Psoas muscle (tissue), 8 donors: ENCODE measurements around the gene PKD1. TPM values are rescaled to one million over a fixed set of nuclear protein-coding genes. Genes with fewer than 3 reads are reported as not detected.

ENCODE experiments used
- ATAC-seq, 4 donors: fragments of 200-7000 bp; cut with Tn5 transposase; one replicate each; pipeline ENCODE4 v1.9.1; 2020; ENCODE audit warnings: moderate library complexity in 3 of 4, mild to moderate bottlenecking in 2 of 4
- DNase-seq, 2 donors: peaks; one replicate each; pipeline ENCODE4 v3.0.0-alpha.2; 2020
- H3K27ac ChIP-seq: fragments of 200-600 bp; one replicate; pipeline ENCODE4 v1.8.0; 2022
- H3K27me3 ChIP-seq, 3 donors: fragments of 200-600 bp in 1 of 3; one replicate each; pipeline versions ENCODE4 v1.6.1 to v1.8.0; 2013 to 2022; ENCODE audit warnings: low read length in 2 of 3, mild to moderate bottlenecking in 2 of 3, moderate library complexity in 1 of 3; ENCODE audit not compliant: insufficient read depth in 3 of 3
- H3K36me3 ChIP-seq, 2 donors: fragments of 200-600 bp in 1 of 2; one replicate each; pipeline versions ENCODE4 v1.6.1 to v1.8.0; 2013 to 2022; ENCODE audit warnings: low read depth in 1 of 2, mild to moderate bottlenecking in 1 of 2, moderate library complexity in 1 of 2; ENCODE audit not compliant: insufficient read depth in 1 of 2
- H3K4me1 ChIP-seq: fragments of 200-600 bp; one replicate; pipeline ENCODE4 v1.8.0; 2022
- H3K4me3 ChIP-seq: fragments of 200-600 bp; one replicate; pipeline ENCODE4 v1.8.0; 2022; ENCODE audit warnings: mild to moderate bottlenecking
- H3K9me3 ChIP-seq: fragments of 200-600 bp; one replicate; pipeline ENCODE4 v1.8.0; 2022
- CTCF ChIP-seq: fragments of 200-600 bp; IDR thresholded peaks from one replicate; pipeline ENCODE4 v1.8.0; 2022; ENCODE audit warnings: antibody characterized with exemption
- WGBS, 3 donors: extraction: QIAGEN DNeasy Blood & Tissue Kit; methylation state at CpG; one replicate each; pipeline versions ENCODE4 v1.1.6 to v1.1.7; 2013; 5-methylcytosine and 5-hydroxymethylcytosine counted together
- intact Hi-C, 2 donors: fragments of 100-400 bp; cut with DNase I; formaldehyde crosslinking; loops; one replicate each; pipeline versions ENCODE4 v1.11.0 to v1.14.2; 2022
- polyA plus RNA-seq, 3 donors: library from polyadenylated mRNA; stranded (reverse); fragments of 200-250 nt; gene quantifications; one replicate each; pipeline ENCODE4 v1.2.3, GENCODE V29; 2013
- total RNA-seq, 4 donors: library from RNA; stranded (reverse); fragmentation: NEBNext Ultra II Directional in 2 of 4; extraction: Animal tissue kit (Norgen Biotek cat#: 25700) in 2 of 4; gene quantifications; one replicate each; pipeline versions ENCODE4 v1.2.1 to v1.2.4, GENCODE V29; 2021 to 2023
- donor health status: healthy with polysubstance abuse.
- donor health status: DM: no; HTN: no; CAD: no; lungs with moderate emphysema.
- donor health status: Bipolar disorder and iron deficiency.
- donor health status: healthy.
- donor health status: DM: yes; HTN: yes; CAD: no.
- donor health status: DM: no; HTN: no; CAD: no.
- donor health status: DM: no; HTN: no; CAD: no.
- donor health status: DM: yes; HTN: yes; CAD: no.

Gene PKD1
- total and polyA plus RNA-seq, 7 donors, result 33.9 to 123 (median 74.1) TPM

DNA sequence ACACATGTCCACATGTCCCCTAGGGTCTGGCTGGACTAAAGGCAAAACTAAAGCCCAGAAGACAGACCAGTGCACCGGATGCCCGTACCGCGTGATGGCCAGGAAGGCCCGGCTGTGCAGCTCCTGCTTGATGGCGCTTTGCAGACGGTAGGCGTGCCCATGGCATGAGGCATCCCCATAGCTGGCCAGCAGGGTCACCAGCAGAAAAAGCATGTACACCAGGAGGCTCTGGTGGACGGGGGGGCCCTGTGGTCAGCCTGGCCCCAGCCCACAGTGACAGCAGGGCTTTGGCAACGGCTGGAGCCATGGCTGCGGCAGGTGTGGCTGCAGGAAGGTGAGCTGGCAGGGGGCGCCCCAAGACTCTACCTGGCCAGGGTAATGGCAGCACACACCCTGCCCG, 42.8 kb downstream of the PKD1 start:
- DNase-seq, result no peak
- ATAC-seq, result no peak
- Histone ChIP-seq H3K4me3 (no peak overlapping the region), H3K27me3 (no peaks in the 10 kb centered on the region), H3K9me3 (no peaks in the 10 kb centered on the region), H3K27ac (no peak overlapping the region), H3K36me3 (peaks cover 8 to 93% of the 10 kb centered on the region in 2 donors), H3K4me1 (peaks cover 14% of the 10 kb centered on the region)
- 90 to 95% (median 93%) methylated on average over 13 of the region's 13 CpGs for WGBS, 3 donors
- intact Hi-C loops, result no loop called here
- TF ChIP-seq CTCF, result no peak

DNA sequence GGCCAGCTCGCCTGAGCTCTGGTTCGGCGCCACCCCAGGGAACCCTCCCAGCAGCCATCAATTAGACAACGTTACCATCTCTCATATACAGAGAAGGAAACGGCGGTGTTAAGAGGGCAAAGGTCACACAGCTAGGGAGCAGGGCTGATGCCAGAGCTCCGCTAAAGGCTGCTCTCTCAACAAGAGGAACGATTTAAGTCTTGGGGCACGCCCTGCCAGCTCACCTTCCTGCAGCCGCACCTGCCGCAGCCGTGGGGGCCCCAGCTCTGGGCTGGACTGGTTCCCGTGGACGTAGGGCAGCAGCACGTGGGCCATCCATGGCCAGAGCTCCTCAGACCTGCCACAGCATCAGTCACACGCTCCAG, 43.5 kb downstream of the PKD1 start:
- no peak for TF ChIP-seq CTCF
- 73 to 84% (median 81%) methylated on average over 16 of the region's 16 CpGs for WGBS, 3 donors
- H3K27ac ChIP-seq, result no peak overlapping the region
- intact Hi-C loops, result no loop called here
- no peak for ATAC-seq
- no peaks in the 10 kb centered on the region for H3K27me3 ChIP-seq
- H3K4me1 ChIP-seq, result peaks cover 14% of the 10 kb centered on the region
- peaks cover 8 to 92% of the 10 kb centered on the region in 2 donors for H3K36me3 ChIP-seq
- no peaks in the 10 kb centered on the region for H3K9me3 ChIP-seq
- no peak for DNase-seq
- H3K4me3 ChIP-seq, result no peak overlapping the region

DNA sequence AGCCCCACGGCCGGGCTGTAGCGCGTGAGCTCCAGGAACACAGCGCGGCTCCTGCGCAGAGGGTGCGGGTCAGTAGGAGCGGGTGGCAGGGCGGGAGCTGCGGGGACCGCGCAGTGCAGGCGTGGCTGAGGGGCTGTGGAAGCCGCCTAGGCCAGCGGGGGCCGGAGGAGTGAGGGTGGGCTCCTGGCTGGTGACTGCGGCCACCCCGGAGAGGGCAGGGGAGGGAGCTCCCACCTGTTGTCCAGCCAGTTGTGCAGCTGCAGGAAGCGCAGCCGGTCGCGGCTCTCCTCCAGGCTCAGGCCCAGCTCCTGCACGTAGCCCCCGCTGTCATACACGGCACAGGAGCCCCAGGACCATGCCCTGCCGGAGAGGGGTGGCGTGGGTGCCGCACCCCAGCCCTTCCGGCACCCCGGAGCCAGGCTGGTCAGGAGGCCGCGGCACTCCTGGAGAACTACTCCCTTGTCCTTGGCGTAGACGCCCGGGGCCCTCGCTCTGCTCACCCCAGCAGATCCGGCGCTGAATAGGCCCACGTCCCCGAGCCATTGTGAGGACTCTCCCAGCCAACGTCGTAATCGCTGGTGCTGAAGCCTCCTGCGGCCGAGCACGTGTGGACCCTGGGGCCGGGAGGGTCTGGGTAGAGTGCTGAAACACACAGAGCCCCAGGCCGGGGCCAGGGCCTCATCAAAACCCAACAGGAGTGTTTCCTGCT, 44.0 kb downstream of the PKD1 start:
- Histone ChIP-seq H3K27me3 (no peaks in the 10 kb centered on the region), H3K4me1 (peaks cover 14% of the 10 kb centered on the region), H3K27ac (peak overlapping the region; percentile 65), H3K36me3 (peaks cover 8 to 92% of the 10 kb centered on the region in 2 donors), H3K4me3 (peak overlapping the region; percentile 7), H3K9me3 (no peaks in the 10 kb centered on the region)
- TF ChIP-seq CTCF, result no peak
- no peak for DNase-seq
- no peak for ATAC-seq
- 60 to 78% (median 61%) methylated on average over 42 to 49 of the region's 49 CpGs for WGBS, 3 donors
- intact Hi-C loops, result no loop called here

DNA sequence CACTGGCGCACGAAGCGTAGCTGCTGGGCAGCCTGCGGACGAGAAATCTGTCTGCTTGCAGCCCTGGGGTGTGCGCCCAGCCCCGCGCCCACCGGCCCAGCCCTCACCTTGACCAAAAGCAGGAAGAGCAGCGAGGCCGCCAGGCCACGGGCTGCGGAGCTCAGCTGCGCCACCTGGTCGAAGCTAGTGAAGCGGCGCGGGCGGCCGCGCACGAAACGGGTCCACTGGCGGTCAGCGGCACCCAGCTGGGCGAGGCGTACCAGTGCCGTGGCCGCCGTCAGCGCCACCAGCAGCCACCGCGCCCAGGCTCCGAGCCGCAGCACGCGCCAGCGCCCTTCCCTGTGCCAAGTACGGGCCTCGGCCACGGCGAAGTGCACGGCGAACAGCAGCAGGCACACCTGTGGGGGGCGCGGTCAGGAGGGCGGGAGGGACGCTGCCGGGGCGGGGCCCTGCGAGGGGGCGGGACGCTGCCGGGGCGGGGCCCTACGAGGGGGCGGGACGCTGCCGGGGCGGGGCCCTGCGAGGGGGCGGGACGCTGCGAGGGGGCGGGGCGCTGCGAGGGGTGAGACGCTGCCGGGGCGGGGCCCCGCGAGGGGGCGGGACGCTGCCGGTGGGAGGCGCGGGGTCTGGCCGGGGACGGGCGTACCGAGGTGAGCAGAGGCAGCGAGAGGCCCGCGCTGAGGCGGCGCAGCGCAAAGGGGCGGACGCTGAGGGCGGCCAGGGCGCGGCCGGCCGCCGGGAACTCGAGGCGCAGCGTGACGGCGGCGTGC, 44.7 kb downstream of the PKD1 start:
- H3K4me3 ChIP-seq, result peak overlapping the region; percentile 38
- H3K36me3 ChIP-seq, result peaks cover 8 to 92% of the 10 kb centered on the region in 2 donors
- intact Hi-C loops, result no loop called here
- peak; percentile 22 for TF ChIP-seq CTCF
- WGBS, 3 donors, result 22 to 49% (median 31%) methylated on average over 52 to 101 of the region's 101 CpGs
- H3K27ac ChIP-seq, result peak overlapping the region; percentile 87
- peaks cover 14% of the 10 kb centered on the region for H3K4me1 ChIP-seq
- peak; percentile 78 to 88 for DNase-seq
- H3K27me3 ChIP-seq, result no peaks in the 10 kb centered on the region
- ATAC-seq, result peak; percentile 66 to 82 (median 77)
- H3K9me3 ChIP-seq, result no peaks in the 10 kb centered on the region
